SK-N-SH treated with all-trans-retinoic acid at 6 μM for 48 hours (cell line): ENCODE results near the gene IL16.

Experiments
- ARNTL ChIP-seq: fragments of 450-650 bp; formaldehyde crosslinking; IDR thresholded peaks from 2 replicates; pipeline ENCODE4 v1.5.0; 2020; ENCODE audit warnings: low read depth, mild to moderate bottlenecking, moderate library complexity, borderline replicate concordance
- BACH2 ChIP-seq: fragments of 250-450 bp; sonication (Bioruptor Pico); IDR thresholded peaks from 2 replicates; pipeline ENCODE4 v1.9.0; 2021; ENCODE audit warnings: mild to moderate bottlenecking, borderline replicate concordance
- CREB5 ChIP-seq: fragments of 250-450 bp; sonication (Bioruptor Pico); IDR thresholded peaks from 2 replicates; pipeline ENCODE4 v1.5.1; 2020; ENCODE audit warnings: low read depth, mild to moderate bottlenecking, moderate library complexity
- ISL1 ChIP-seq: fragments of 250-450 bp; sonication (Bioruptor Pico); IDR thresholded peaks from 2 replicates; pipeline ENCODE4 v2.1.2; 2022; ENCODE audit warnings: mild to moderate bottlenecking, moderate library complexity
- PATZ1 ChIP-seq: fragments of 250-450 bp; sonication (Bioruptor Pico); IDR thresholded peaks from 2 replicates; pipeline ENCODE4 v1.8.0; 2020; ENCODE audit warnings: mild to moderate bottlenecking, moderate library complexity, borderline replicate concordance
- ZC3H10 ChIP-seq: fragments of 250-450 bp; sonication (Bioruptor Pico); IDR thresholded peaks from 2 replicates; pipeline ENCODE4 v1.5.1; 2021; ENCODE audit warnings: mild to moderate bottlenecking, moderate library complexity

- TF ChIP-seq PATZ1: no peak
- TF ChIP-seq ARNTL (CRISPR knock-in tag): no peak
- no peak for TF ChIP-seq BACH2
- TF ChIP-seq ZC3H10 (CRISPR knock-in tag): no peak
- TF ChIP-seq ISL1: no peak
- no peak for TF ChIP-seq CREB5 (CRISPR knock-in tag)
Measured at GRCh38 chr15:81296186-81296585, 99.5 kb downstream of the IL16 start.
